Measurements from ENCODE around the gene SMIM22.
A peak's percentile ranks its signal among the peaks of the same experiment; 100 is the strongest.

SMIM22 gene

DNA sequence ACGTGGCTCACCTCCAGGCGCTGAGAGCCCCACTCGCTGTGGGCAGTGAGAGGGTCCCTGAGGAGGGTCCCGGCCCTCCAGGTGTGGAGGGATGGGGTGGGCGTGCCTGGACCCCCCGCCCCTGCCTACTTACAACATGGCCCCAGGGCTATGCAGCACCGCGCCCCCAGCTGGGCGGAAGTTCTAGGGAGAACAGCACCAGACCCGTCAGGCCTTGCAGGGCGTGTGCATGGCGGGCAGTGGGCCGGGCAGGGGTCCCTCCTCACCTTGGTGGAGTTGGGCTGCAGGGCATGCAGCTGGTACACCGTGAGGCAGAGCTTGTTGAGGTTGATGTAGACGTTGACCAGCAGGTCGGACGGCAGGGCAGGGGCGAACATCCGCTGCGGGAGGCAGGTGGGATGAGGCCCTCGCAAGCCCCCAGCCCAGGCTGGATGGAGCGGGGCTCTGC, 2.7 kb downstream of the SMIM22 start:
- DNase-seq = no peak

DNA sequence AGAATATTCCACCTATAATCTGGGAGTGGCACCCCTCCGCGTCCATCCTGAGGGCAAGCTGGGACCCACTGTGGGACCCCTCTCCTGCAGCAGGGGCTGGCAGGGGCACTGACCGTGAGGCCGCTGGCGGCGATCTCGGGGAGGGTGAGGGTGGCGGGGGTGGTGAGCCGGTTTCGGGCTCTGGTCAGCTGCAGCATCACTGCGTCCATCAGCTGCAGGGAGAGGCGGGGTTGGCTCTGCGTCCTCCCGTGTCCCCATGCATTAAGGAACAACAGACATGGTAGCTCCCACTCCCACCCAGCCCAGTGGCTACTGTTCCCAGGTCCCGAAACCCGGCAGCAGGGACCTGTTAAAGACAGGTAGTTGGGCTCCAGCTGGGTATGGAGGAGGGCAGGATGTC, 3.3 kb downstream of the SMIM22 start:
- no peak for DNase-seq

DNA sequence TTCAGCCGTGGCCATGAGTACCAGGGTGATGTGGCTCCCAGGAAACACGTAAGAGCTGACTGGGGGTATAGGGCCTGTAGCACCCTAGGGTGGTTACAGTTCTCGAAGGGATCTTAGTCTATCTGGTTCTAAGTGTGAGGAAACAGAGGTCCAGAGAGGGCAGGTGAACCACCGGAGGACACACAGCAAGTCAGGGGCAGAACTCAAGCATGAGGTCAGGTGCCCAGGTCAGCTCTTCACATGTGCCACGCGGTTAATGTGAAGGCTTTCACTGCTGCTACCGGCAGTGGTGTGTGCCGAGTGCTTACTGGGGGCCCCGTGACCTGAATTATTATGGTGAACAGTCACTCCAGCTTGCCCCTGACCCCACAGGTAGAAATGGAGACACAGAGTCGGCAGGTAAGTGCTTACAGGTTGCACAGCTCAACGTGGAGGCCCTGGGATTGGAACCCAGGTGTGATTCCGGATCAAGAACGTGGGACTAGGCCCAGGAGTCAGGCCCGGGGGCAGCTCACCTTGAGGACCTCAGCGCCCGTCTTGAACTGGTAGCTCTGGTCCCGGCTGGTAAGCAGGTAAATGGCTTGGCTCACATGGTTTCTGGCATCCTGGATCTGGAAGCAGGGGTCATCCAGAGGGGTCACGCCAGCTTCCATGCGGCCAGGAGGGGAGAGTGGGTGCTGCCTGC, 4.1 kb downstream of the SMIM22 start:
- no peak for DNase-seq

DNA sequence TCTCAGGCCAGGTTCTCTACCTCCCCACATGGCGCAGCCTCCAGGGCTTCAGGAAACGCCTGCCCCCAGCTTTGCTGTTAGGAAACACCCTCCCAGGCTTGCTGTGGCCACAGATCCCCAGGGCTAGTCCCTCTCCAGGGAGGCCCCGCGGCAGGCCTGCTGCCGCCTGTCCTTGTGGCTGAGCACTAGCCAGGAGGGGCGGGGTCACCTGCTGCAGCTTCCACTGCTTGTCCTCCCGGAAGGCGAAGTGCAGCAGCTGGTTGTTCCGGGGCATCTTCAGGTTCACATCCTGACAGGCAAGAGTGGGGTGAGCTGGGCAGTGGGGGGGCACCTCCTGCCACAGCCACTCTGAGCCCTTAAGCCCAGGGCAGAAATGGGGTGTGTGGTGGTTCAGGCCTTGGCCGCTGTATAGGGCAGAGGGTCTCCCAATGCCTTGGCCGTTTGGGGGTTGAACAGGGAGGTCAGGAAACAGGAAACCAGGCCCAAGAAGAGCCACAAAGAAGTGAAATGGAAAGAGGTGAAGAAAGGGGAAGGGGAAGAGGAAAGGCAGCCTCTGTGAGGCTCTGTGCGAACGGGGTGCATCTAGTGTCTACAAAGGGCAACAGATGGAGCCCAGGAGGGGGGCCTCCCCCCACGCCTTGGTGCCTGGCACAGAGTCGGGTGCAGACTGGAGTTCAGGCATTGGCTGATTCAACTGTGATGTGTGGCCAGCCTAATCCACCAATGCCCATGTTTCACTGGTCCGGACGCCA, 5.3 kb downstream of the SMIM22 start:
- DNase-seq = no peak

DNA sequence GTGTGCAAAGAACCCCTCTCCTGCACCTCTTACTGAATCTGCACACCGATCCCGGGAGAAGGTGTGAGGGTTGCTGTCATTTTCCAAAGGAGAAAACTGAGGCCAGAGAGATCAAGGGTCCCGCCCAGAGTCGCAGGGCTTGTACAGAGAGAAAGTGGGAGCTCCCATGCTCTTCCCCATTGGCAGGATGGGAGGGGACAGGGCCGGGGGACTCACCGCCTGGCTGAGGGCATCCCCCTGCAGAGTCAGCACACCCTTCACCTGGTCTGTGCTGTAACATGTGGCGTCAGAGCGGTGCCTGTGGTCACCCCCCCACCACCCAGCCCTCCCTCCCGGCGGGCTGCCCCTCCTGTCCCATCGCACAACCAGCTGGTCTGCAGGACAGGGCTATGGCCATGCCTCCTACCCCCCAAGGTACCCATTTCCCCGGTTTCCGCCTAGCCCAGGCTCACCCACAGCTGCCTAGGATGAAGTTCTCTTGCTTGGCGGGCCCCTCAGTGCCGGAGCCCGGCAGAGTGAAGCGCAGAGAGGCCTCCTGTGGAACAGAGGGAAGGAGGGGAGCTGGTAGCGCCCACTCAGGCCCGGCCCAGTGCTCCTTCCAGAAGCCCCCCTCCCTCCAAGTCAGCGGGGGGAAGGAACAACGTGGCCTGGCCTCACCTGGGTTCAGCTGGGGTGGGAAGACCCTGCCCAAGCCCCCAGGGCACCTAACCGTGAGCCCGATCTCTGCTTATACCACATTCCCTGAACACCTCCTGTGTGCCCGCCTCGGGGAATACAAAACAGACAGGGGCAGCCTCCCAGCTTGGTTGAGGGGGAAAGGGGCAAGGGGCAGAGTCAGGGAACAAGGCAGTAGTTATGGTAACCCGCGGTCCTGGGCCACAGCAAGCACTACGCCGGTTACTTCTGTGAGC, 6.1 kb downstream of the SMIM22 start:
- no peak for DNase-seq

DNA sequence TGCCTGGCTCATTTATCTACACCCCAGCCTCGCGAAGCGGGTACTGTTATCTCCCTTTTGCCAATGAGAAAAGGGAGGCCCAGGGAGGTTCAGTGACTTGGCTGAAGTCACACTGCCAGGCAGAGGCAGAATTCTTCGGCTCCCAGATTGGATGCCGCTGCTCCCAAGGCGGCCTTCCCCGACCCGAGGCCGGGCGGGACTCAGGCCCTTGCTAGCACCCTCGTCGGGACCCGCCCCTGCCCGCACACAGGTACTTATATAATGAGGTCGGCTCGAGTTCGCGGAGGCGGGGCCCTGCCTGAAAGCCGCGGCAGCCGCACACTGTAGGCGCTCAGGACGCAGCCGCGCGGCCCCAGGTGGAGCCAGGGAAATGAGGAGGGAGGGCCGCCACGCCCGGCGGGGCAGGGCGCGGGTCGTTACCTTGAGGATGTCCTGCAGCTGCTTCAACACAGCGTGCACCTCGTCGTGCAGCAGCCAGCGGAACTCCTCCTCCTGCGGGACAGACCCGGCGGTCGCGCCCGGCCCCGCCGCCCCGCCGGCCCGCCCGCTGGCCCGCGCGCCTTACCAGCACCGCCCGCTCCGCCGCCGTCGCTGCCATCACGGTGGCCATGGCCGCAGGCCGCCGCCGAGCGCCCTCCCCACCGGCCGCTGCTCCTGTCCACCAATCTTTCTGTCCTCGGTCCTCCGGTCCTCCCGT, 6.9 kb downstream of the SMIM22 start, which contains the start of gene ROGDI:
Gene ROGDI, minus strand, starts transcription at position 672 of the 697 bp plus-strand sequence. Its CDS starts 62 bp downstream, at position 610.
- DNase-seq = peak; percentile 77

DNA sequence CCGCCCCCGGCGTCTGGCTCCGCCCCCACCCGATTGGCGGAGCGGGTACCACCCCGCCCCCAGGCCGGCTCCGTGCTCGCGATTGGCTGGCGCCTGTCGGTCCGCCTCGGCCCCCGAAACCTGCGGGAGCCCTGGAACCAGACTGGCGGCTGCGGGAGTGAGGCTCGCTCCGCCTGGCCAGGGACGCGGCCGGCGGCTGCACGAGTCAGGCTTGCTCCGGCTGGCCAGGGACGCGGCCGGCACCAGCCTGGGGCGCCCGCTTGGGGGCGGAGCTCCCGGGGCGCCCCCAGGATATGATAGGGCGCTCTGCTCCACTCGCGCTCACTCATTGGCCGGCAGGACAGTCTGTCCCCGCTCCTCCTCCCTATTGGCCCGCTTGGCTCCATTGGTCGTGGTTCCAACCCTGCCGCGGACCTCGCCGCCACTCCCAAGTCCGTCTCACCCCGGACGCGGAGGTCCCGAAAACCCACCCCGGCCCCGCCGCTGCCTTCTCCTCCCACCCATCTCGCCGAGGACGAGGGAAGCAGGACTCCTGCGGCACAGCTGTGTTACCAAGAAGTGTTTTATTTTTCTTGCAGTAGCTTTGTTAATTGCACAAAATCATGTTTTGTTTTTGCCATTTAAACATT, 7.6 kb downstream of the SMIM22 start:
- peak; percentile 88 for DNase-seq

DNA sequence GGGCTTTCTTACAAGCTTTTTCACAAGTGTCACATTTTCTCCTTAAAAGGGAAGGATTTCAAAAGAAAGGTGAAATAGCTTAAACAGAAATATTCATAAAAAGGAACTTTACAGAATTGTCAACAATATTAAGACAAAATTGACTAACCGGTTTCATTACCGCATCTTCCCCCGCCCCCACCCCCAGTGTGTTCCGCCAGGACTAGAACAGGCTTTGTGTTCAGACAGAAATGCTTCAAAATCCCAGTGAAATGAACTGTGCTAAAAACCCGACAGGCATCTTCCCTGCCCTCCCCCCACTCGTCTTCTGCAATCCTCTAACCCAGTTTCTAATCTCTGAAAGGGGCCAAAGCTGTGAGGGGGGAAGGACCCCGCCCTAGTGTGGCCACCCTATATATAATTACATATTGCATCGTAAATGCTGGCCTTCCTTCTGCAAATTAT, 8.3 kb downstream of the SMIM22 start:
- DNase-seq = no peak

DNA sequence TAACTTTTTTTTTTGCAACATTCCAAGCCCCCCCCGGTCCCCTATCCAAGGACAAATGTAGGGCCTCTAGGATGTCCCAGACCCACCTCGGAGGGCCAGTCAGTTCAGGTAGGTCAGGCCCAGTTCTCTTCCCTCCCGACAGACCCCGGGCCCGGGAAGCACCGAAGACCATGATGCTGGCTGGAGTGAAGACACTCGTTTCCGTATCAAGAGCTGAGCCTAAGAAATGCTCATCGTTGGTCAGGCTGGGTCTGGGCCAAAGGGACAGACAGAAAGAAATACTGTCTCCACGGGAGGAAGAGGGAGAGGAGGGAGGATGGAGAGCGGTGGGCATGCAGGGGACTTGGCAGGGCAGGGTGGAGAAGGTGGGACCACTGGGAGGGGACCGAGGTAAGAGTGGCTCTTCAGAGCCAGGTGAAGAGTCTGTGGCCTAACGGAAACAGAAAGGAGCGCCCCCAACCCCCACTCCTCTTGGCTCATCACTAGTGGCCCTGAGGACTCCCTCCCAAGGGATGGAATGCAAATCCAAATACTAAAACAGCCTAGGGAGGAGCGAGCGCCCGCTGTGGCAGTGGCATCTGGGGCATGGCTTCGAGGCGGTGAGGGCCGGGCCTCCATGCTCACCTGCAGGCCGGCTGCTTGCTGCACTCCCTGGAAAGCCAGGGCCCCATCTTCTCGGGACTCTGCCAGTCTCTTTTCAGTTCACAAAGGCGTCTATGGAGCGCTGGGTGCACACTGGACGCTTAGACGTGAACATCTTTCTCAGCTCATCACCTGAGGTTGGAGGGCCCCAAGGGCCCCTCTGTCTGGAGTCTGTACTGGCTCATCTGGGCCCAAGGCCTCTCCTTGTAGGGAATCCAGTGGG, 9.0 kb downstream of the SMIM22 start:
- DNase-seq = no peak

DNA sequence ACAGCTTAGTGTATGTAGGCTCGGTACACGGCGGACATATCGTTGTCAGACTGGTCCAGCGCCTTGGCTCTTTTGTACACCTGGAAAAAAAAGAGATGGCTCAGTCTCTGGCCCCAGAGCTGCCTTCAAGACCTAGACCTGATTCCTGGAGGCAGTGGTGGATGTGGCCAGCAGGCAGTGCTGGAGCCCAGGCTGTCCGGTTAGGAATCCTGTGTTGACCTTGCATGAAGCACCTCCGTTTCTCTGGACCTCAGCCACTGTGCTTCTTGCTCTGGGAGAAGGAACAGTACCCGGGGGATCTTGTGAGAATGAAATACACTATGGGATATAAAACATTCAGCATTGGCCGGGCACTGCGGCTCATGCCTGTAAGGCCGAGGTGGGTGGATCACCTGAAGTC, 10.1 kb downstream of the SMIM22 start:
- DNase-seq = no peak

DNA sequence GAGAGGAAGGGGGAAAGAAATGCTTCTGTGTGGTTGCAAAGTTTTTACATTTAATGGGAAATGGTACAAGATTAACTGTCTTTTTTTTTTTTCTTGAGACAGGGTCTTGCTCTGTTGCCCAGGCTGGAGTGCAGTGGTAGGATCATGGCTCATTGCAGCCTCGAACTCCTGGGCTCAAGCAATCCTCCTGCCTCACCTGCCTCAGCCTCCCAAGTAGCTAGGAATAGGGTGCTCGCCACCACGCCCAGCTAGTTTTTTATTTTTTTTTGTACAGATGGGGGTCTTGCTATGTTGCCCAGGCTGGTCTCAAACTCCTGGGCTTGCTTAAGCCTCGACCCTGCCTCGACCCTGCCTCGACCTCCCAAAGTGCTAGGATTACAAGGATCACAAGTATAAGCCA, 11.1 kb downstream of the SMIM22 start:
- DNase-seq = no peak

DNA sequence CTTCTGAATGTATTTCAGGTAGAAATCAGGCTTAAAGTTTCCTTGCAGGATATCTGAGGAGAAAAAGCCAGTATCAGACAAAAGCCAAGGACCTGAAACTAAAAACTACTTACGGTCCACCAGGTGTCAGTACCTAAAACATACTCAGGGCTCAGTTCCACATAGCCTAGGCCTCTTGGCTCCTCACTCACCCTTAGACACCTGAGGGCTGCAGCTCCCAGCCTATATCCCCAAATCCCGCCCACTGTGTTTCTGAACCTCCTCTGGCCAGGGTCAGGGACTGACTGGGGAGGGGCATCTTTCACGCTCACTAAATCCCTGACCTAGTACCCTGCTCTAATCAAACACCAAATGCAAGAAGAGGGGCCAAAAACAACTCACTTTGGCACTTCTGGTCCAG, 16.1 kb downstream of the SMIM22 start:
- DNase-seq = no peak

DNA sequence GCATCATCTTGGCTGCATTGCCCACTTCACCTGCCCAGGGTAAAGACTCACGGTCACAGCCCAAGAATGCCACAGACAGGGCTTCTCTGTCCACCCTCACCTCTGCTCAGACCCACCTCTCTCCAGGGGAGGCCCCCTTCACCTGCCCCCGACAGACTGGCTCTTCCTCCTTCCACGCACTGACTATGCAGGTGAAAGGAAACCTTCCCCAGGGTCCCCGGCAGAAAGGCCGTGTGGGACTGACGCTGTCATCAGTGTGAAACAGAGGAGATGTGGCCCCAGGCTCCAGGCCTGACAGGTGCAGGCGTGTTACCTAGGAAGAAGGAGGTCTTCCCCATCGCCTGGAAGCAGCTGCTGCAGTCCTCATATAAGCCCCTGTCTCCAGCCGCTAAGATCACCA, 16.6 kb downstream of the SMIM22 start:
- no peak for DNase-seq

DNA sequence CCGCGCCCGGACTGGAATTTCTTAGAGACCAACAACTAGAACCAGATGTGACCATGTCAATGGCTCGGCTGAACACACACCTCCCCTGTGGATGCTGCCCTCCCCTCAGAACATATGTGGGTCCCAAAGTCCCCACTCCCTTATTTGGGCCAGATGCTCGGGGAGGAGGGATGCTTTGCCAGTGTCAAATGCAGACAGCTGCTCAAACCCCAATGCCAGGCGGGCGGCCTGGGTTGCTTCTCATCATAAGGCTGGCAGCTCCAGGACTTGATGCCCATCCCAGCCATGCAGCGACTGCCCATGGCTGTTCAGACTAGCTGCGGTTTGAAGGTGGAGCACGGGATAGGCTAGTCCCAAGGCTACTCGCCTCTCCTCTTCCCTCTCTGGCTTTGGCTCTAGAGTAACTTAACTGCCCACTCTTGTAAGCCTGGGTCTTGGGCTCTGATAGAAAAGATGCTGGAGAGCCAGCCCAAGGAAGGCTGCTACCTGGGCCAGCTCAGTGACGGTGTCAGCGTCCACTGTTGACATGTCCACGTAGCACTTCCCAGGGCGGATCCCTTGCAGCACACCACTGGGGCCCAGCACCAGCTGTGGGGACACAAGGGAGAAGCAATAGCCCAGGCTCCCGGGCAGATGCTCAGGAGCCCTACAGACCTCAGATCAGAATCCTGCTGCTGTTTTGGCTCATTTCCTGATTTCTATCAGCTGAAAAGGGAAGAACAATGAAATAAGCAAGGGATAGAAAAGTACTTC, 18.3 kb downstream of the SMIM22 start:
- no peak for DNase-seq

DNA sequence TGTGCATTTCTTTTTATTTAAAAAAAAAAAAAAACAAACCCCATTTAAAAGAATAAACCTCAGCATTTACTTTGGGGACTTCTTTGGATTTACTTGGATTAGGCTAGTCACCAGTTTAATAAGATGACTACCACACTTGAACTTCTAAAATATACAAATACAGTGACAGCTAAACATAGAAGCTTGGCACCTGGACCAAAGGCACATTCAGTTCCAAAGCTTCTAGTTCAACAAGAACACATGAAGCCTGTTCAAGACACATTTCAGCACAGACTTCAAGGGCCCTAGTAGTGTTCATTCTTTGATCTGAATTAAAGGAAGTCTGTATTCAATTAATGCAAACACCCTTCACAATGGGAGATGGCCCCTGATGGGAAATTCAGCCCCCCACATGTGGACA, 18.9 kb downstream of the SMIM22 start:
- DNase-seq = no peak

DNA sequence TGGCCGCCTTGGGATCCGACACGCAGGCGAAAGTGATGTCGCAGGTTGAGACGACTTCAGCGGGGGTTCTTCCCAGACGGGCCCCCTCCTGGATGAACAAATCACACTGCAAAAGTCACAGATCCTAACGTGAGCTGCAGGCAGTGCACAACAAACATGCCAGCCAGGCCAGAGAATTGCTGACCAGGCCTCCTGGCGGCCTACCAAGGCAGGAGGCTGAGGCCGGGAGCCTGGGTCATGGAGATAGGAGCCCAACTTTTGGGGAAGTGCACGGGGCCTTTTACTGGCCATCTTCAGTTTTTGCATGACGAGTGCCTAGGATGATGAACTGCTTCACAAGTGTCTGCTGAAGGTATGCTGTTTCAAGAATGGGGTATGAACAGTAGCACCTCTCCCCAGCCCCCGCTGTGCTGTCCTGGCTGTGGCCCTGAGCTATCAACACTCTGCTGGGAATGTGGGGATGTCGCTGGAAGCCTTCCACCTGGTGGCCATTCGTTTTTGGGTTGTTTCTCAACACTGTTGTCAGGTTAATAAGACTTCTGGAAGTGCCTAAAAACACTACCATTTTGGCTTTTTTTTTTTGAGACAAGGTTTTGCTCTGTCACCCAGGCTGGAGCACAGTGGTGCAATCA, 19.5 kb downstream of the SMIM22 start:
- DNase-seq = no peak

DNA sequence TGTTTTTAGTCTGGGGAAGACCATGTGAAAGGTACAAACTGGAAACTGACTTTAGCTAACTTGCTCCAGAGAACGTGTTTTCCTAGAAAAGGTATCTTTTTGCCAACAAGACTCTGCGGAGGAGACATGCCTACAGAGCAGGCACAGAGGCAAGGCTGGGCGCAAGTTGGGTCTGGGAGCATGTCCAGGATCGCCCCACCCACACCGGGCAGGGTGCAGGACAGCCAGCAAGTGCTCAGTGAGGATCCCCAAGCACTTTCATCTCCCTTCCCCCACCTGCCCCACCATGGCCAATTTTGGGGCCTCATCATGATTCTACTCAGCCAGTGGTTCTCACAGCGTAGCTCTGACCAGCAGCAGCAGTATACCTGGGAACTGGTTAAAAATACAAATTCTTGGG, 25.5 kb downstream of the SMIM22 start:
- DNase-seq = no peak

DNA sequence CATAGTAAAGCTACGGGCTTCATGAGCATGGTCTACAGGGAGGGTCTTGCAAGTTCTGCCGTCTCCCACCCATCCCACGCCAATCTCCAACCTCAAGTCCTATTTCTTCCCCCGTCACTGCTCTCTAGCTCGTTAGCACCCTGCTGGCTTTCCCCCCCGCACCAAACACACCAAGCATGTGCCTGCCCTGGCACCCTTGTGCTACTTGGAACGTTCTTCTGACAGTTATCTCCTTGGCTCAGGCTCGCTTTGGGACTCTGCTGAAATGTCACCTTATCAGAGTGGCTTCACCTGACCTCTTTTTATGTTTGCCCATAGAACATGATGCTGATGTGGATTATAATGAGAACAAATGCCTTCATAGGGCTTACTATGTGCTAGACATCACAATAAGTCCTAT, 30.0 kb downstream of the SMIM22 start:
- no peak for DNase-seq

DNA sequence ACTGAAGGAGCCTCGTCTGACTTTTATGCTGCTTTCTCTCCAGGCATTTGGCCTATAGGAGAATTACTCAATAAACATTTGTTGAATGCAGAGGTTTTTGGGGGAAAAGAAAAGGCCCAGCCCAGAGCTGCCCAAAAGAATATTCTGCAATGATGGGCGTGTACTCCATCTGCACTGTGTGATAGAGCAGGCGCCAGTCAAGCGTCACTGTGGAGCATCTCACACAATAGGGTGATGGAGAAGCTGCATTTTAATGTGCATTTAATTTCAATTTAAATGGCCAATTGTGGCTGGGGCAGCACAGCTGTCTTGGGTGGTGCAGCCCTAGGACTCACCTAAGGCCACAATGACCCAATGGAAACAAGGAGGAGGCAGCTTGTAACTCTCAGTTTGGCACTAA, 31.4 kb downstream of the SMIM22 start:
- DNase-seq = no peak

DNA sequence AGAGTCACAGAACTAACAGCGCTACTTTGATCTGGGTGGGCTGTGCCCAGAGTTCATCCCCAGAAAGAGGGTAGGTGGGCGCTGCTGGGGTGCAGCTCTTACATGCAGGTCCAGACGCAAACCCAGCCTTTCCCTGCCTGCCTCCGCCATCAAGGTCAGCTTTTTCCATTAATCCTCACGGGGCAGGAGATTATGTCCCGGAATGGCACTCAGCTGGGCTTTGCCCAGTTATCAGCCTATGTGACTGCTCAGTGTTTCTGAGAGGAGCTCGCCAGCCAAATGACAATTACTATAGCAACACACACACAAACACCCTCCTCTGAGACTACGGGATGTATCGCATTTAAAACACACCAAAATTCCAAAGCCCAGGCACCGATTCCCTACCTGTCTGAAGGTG, 31.8 kb downstream of the SMIM22 start:
- DNase-seq = no peak
